ENCODE results near the gene PACRG.

- TF ChIP-seq NFE2L2 (IDR thresholded peaks at IDR 0.05; ENCODE audit: low read depth, low read length) = no peak
- no peak for TF ChIP-seq RAD21 (IDR thresholded peaks at IDR 0.05; ENCODE audit: low read length)
- TF ChIP-seq CTCF (conservative IDR thresholded peaks at IDR 0.05; ENCODE audit: low read depth, low read length) = no peak
- TF ChIP-seq USF2 (IDR thresholded peaks at IDR 0.05; ENCODE audit: low read depth, low read length) = no peak
- TF ChIP-seq BHLHE40 (IDR thresholded peaks at IDR 0.05; ENCODE audit: low read depth, low read length) = no peak
- no peak for TF ChIP-seq POLR2A (IDR thresholded peaks at IDR 0.05; ENCODE audit: low read depth, low read length)
- no peak for TF ChIP-seq RFX5 (IDR thresholded peaks at IDR 0.05; ENCODE audit: low read depth, low read length)
- TF ChIP-seq ELK1 (IDR thresholded peaks at IDR 0.05; ENCODE audit: borderline replicate concordance, low read depth, low read length) = no peak
- no peak for TF ChIP-seq SMC3 (IDR thresholded peaks at IDR 0.05; ENCODE audit: low read depth, low read length)
- no peak for TF ChIP-seq CEBPB (IDR thresholded peaks at IDR 0.05; ENCODE audit: low read depth, low read length)
- TF ChIP-seq MXI1 (IDR thresholded peaks at IDR 0.05; ENCODE audit: borderline replicate concordance, low read depth, low read length) = no peak
- TF ChIP-seq RCOR1 (IDR thresholded peaks at IDR 0.05; ENCODE audit: insufficient replicate concordance, low read length) = no peak
- TF ChIP-seq MAZ (IDR thresholded peaks at IDR 0.05; ENCODE audit: borderline replicate concordance, low read depth, low read length) = no peak
These were observed 140.6 kb downstream of the PACRG start for GRCh38 chr6:162868397-162868796.
